Thoracic aorta (tissue), 2 donors: Measurements from ENCODE around the gene ZFYVE19. TPM values are rescaled to one million over a fixed set of nuclear protein-coding genes. Genes with fewer than 3 reads are reported as not detected.
"Not testable (repeated sequence)": the region's sequence is repeated elsewhere in the genome, so short reads cannot be mapped to it uniquely, and the experiment has no call there.

Source experiments
- ATAC-seq: fragments of 150-250 bp; one replicate; pipeline ENCODE4 v1.8.0; 2017; ENCODE audit warnings: low read depth; ENCODE audit not compliant: insufficient number of reproducible peaks, low FRiP score
- DNase-seq: peaks from one replicate; pipeline ENCODE4 v3.0.0-alpha.2; 2020; ENCODE audit warnings: low spot score
- H3K27ac ChIP-seq, 2 donors: fragments of 200-600 bp; sonication (generic); 1 replicate in 1 of 2; 2 replicates in 1 of 2; pipeline ENCODE4 v1.5.1; 2016; ENCODE audit warnings: mild to moderate bottlenecking in 2 of 2, moderate library complexity in 2 of 2
- H3K27me3 ChIP-seq: fragments of 200-600 bp; sonication (generic); replicated peaks from 2 replicates; pipeline ENCODE4 v1.6.0; 2016; ENCODE audit warnings: mild to moderate bottlenecking; ENCODE audit not compliant: insufficient read depth
- H3K36me3 ChIP-seq: fragments of 200-600 bp; sonication (generic); one replicate; pipeline ENCODE4 v1.5.1; 2016
- H3K4me1 ChIP-seq, 2 donors: fragments of 200-600 bp; sonication (generic); 1 replicate in 1 of 2; 2 replicates in 1 of 2; pipeline versions ENCODE4 v1.5.1 to v1.6.0; 2016; ENCODE audit warnings: low read depth in 2 of 2, mild to moderate bottlenecking in 1 of 2; ENCODE audit not compliant: control insufficient read depth in 1 of 2
- H3K4me3 ChIP-seq: fragments of 200-600 bp; sonication (generic); 2 replicates; pipeline ENCODE4 v1.5.1; 2016; ENCODE audit warnings: mild to moderate bottlenecking
- H3K9me3 ChIP-seq: fragments of 200-600 bp; sonication (generic); 2 replicates; pipeline ENCODE4 v1.5.1; 2016
- CTCF ChIP-seq: fragments of 200-600 bp; sonication (generic); IDR thresholded peaks from one replicate; pipeline ENCODE4 v1.5.1; 2019; ENCODE audit warnings: antibody characterized with exemption
- total RNA-seq, 2 donors: library from RNA; depleted of rRNA; stranded (reverse); fragments of >200 nt; gene quantifications; one replicate each; pipeline versions ENCODE4 v1.1.0 to v1.2.3, GENCODE V29; 2016

ZFYVE19 gene
- total RNA-seq, 2 donors from 2014 or later = 10.9 to 17.3 TPM

- TF ChIP-seq CTCF = no peak
- Histone ChIP-seq H3K36me3 (no peaks in the 10 kb centered on the region), H3K27ac (no peak overlapping the region), H3K27me3 (no peaks in the 10 kb centered on the region), H3K4me3 (no peak overlapping the region), H3K9me3 (no peaks in the 10 kb centered on the region), H3K4me1 (no peaks in the 10 kb centered on the region)
- DNase-seq (no peak), ATAC-seq (no peak)
Measured at GRCh38 chr15:40856746-40857145, 49.9 kb downstream of the ZFYVE19 start.

- ATAC-seq (peak; percentile 63), DNase-seq (peak; percentile 39)
- H3K27me3 ChIP-seq = no peaks in the 10 kb centered on the region
- H3K4me1 ChIP-seq = no peaks in the 10 kb centered on the region
- TF ChIP-seq CTCF = peak; percentile 91
- H3K9me3 ChIP-seq = no peaks in the 10 kb centered on the region
- H3K4me3 ChIP-seq = no peak overlapping the region
- H3K27ac ChIP-seq = no peak overlapping the region
- H3K36me3 ChIP-seq = no peaks in the 10 kb centered on the region
Measured at GRCh38 chr15:40857601-40858341, 50.9 kb downstream of the ZFYVE19 start.

GRCh38 chr15:40858706-40859105 lies 51.8 kb downstream of the ZFYVE19 start:
- ATAC-seq = no peak
- H3K27ac ChIP-seq = no peak overlapping the region
- no peaks in the 10 kb centered on the region for H3K9me3 ChIP-seq
- TF ChIP-seq CTCF = no peak
- H3K27me3 ChIP-seq = no peaks in the 10 kb centered on the region
- no peaks in the 10 kb centered on the region for H3K4me1 ChIP-seq
- no peak for DNase-seq
- no peak overlapping the region for H3K4me3 ChIP-seq
- H3K36me3 ChIP-seq = no peaks in the 10 kb centered on the region

GRCh38 chr15:40859206-40859851 lies 52.4 kb downstream of the ZFYVE19 start:
- no peak for ATAC-seq
- H3K27me3 ChIP-seq = no peaks in the 10 kb centered on the region
- no peak overlapping the region for H3K27ac ChIP-seq
- DNase-seq = no peak
- H3K4me3 ChIP-seq = no peak overlapping the region
- peak; percentile 62 for TF ChIP-seq CTCF
- no peaks in the 10 kb centered on the region for H3K9me3 ChIP-seq
- no peaks in the 10 kb centered on the region for H3K4me1 ChIP-seq
- H3K36me3 ChIP-seq = no peaks in the 10 kb centered on the region

- DNase-seq, H3K9me3 ChIP-seq, H3K27ac ChIP-seq, H3K4me3 ChIP-seq, ATAC-seq, H3K27me3 ChIP-seq, H3K36me3 ChIP-seq, H3K4me1 ChIP-seq: not testable (repeated sequence)
Measured at GRCh38 chr15:40861147-40861546, 54.3 kb downstream of the ZFYVE19 start.
